CD14-positive monocyte (primary cell): Measurements from ENCODE around the gene NUP62. TPM values are rescaled to one million over a fixed set of nuclear protein-coding genes. Genes with fewer than 3 reads are reported as not detected.
"Not testable (repeated sequence)": the region's sequence is repeated elsewhere in the genome, so short reads cannot be mapped to it uniquely, and the experiment has no call there.

Experiments used
- DNase-seq, 3 donors: peaks; one replicate each; pipeline ENCODE4 v3.0.0-alpha.2; 2011 to 2022
- H2AFZ ChIP-seq: 2 replicates; pipeline ENCODE4 v1.6.0; 2012; ENCODE audit warnings: mild to moderate bottlenecking, low read depth, low read length, inconsistent platforms; ENCODE audit not compliant: insufficient read depth, poor library complexity, severe bottlenecking
- H3K27ac ChIP-seq, 2 donors: 1 replicate in 1 of 2; 2 replicates in 1 of 2; pipeline ENCODE4 v1.5.1; 2012 to 2013; ENCODE audit warnings: low read length in 2 of 2, control low read depth in 1 of 2, inconsistent platforms in 1 of 2, low read depth in 1 of 2, mild to moderate bottlenecking in 1 of 2
- H3K27me3 ChIP-seq, 2 donors: one replicate each; pipeline versions ENCODE4 v1.6.0 to v1.6.1; 2011 to 2013; ENCODE audit warnings: low read length in 2 of 2; ENCODE audit not compliant: control insufficient read depth in 2 of 2, insufficient read depth in 2 of 2
- H3K36me3 ChIP-seq, 2 donors: replicated peaks in 1 of 2; 1 replicate in 1 of 2; 2 replicates in 1 of 2; pipeline versions ENCODE4 v1.5.1 to v1.6.1; 2012 to 2013; ENCODE audit warnings: low read length in 2 of 2, control low read depth in 1 of 2, inconsistent platforms in 1 of 2, mild to moderate bottlenecking in 1 of 2; ENCODE audit not compliant: insufficient read depth in 2 of 2, control insufficient read depth in 1 of 2
- H3K4me1 ChIP-seq, 2 donors: 1 replicate in 1 of 2; 2 replicates in 1 of 2; pipeline versions ENCODE4 v1.5.1 to v1.6.1; 2012 to 2013; ENCODE audit warnings: low read length in 2 of 2, control low read depth in 1 of 2, inconsistent platforms in 1 of 2, mild to moderate bottlenecking in 1 of 2, moderate library complexity in 1 of 2; ENCODE audit not compliant: insufficient read depth in 2 of 2, control insufficient read depth in 1 of 2
- H3K4me2 ChIP-seq: replicated peaks from 2 replicates; pipeline ENCODE3; 2012; ENCODE audit warnings: low read length, moderate library complexity, mild to moderate bottlenecking; ENCODE audit not compliant: poor library complexity, severe bottlenecking; ENCODE audit errors: extremely low read depth
- H3K4me3 ChIP-seq, 3 experiments: fragments of 200-600 bp in 1 of 3; sonication (generic) in 1 of 3; replicated peaks in 1 of 3; 1 replicate in 2 of 3; 2 replicates in 1 of 3; pipeline ENCODE4 v1.5.1; 2011 to 2013; ENCODE audit warnings: low read length in 3 of 3, mild to moderate bottlenecking in 3 of 3, control low read depth in 2 of 3, low read depth in 2 of 3, inconsistent platforms in 1 of 3, moderate library complexity in 1 of 3
- H3K79me2 ChIP-seq: 2 replicates; pipeline ENCODE4 v1.6.0; 2012; ENCODE audit warnings: mild to moderate bottlenecking, control low read depth, inconsistent platforms, low read length, moderate library complexity; ENCODE audit not compliant: insufficient read depth
- H3K9ac ChIP-seq: 2 replicates; pipeline ENCODE4 v1.6.0; 2017; ENCODE audit warnings: low read length, mild to moderate bottlenecking; ENCODE audit not compliant: insufficient read depth, poor library complexity, severe bottlenecking
- H3K9me3 ChIP-seq, 2 donors: replicated peaks in 1 of 2; 1 replicate in 1 of 2; 2 replicates in 1 of 2; pipeline versions ENCODE4 v1.5.1 to v1.6.1; 2012 to 2013; ENCODE audit warnings: low read length in 2 of 2, control low read depth in 1 of 2; ENCODE audit not compliant: control insufficient read depth in 1 of 2, insufficient read depth in 1 of 2
- H4K20me1 ChIP-seq: 2 replicates; pipeline ENCODE4 v1.6.0; 2012; ENCODE audit warnings: mild to moderate bottlenecking, low read length, control low read depth, moderate library complexity; ENCODE audit not compliant: insufficient read depth
- H3K27ac Mint-ChIP-seq, 7 donors: one replicate each; pipeline ENCODE4 v1.8.0; 2020; ENCODE audit warnings: mild to moderate bottlenecking in 7 of 7, mixed read lengths in 7 of 7, moderate library complexity in 6 of 7, inconsistent platforms in 2 of 7
- H3K27me3 Mint-ChIP-seq, 3 donors: one replicate each; pipeline ENCODE4 v1.8.0; 2021 to 2022; ENCODE audit warnings: low read depth in 3 of 3, mild to moderate bottlenecking in 3 of 3, mixed read lengths in 3 of 3, moderate library complexity in 3 of 3, inconsistent platforms in 1 of 3
- H3K36me3 Mint-ChIP-seq, 2 donors: one replicate each; pipeline ENCODE4 v1.8.0; 2020; ENCODE audit warnings: mixed read lengths in 2 of 2, inconsistent platforms in 1 of 2, mild to moderate bottlenecking in 1 of 2
- H3K4me1 Mint-ChIP-seq: one replicate; pipeline ENCODE4 v1.8.0; 2020; ENCODE audit warnings: mild to moderate bottlenecking, mixed read lengths
- H3K4me3 Mint-ChIP-seq, 2 donors: one replicate each; pipeline ENCODE4 v1.8.0; 2020; ENCODE audit warnings: mild to moderate bottlenecking in 2 of 2, mixed read lengths in 2 of 2, moderate library complexity in 1 of 2
- H3K9me3 Mint-ChIP-seq, 7 donors: one replicate each; pipeline ENCODE4 v1.8.0; 2020 to 2022; ENCODE audit warnings: mixed read lengths in 7 of 7, mild to moderate bottlenecking in 6 of 7, moderate library complexity in 6 of 7, inconsistent platforms in 2 of 7
- CTCF ChIP-seq: fragments of 200-600 bp; IDR thresholded peaks from one replicate; pipeline ENCODE4 v1.8.0; 2022; ENCODE audit warnings: antibody characterized with exemption, mild to moderate bottlenecking
- WGBS: methylation state at CpG from one replicate; pipeline ENCODE4 v1.1.5; 2013; ENCODE audit warnings: missing lambda C conversion rate; ENCODE audit not compliant: insufficient coverage; 5-methylcytosine and 5-hydroxymethylcytosine counted together
- intact Hi-C, 2 donors: fragments of 100-400 bp; cut with micrococcal nuclease; formaldehyde crosslinking; loops; one replicate each; pipeline versions ENCODE4 v1.15.0 to v1.15.1; 2023
- polyA plus RNA-seq, 3 donors: library from polyadenylated mRNA; depleted of rRNA in 1 of 3; unstranded in 2 of 3; stranded (reverse) in 1 of 3; fragments of 300-500 nt in 2 of 3; fragments of >200 nt in 1 of 3; fragmentation: Illumina TruSeq in 2 of 3; gene quantifications; 1 replicate in 2 of 3; 2 replicates in 1 of 3; pipeline ENCODE4 v1.2.3, GENCODE V29; 2012 to 2021

Gene NUP62
- polyA plus RNA-seq, 3 donors, result 32.3 to 62.2 (median 48.6) TPM

- Histone ChIP-seq H3K4me2 (no peak overlapping the region), H3K9ac (no peak overlapping the region)
- H3K27ac Mint-ChIP-seq, result peak overlapping the region in 4 of 7 donors; percentile 48 to 96 (median 74)
These were observed 2.8 kb downstream of the NUP62 start for GRCh38 chr19:49926515-49926914.

GRCh38 chr19:49925486-49925885 lies 3.8 kb downstream of the NUP62 start:
- H3K4me3 ChIP-seq, result no peak overlapping the region
- no peak overlapping the region for H2AFZ ChIP-seq
- Mint-ChIP-seq H3K4me3 (no peak overlapping the region), H3K36me3 (peaks cover 53 to 71% of the 10 kb centered on the region in 2 donors), H3K27ac (peak overlapping the region in 3 of 7 donors; percentile 62 to 74 (median 69)), H3K4me1 (peaks cover 67% of the 10 kb centered on the region), H3K9me3 (peaks cover 0 to 4% (median 0%) of the 10 kb centered on the region in 7 donors), H3K27me3 (peaks cover 0 to 6% (median 0%) of the 10 kb centered on the region in 3 donors)
- H3K9me3 ChIP-seq, result no peaks in the 10 kb centered on the region
- no peak overlapping the region for H3K27ac ChIP-seq
- H3K79me2 ChIP-seq, result peaks cover 76% of the 10 kb centered on the region
- H3K4me2 ChIP-seq, result no peak overlapping the region
- WGBS, result 97% methylated on average over 4 of the region's 5 CpGs
- H3K27me3 ChIP-seq, result no peaks in the 10 kb centered on the region
- H3K4me1 ChIP-seq, result peaks cover 48 to 76% of the 10 kb centered on the region in 2 donors
- no peak for DNase-seq
- TF ChIP-seq CTCF, result no peak
- peaks cover 51 to 68% of the 10 kb centered on the region in 2 donors for H3K36me3 ChIP-seq
- intact Hi-C loops, result loop anchor here in 1 of 2 donors (5.0 kb wide), 1 partner anchor 38 kb away; no protein-coding TSS in a partner anchor
- H4K20me1 ChIP-seq, result peaks cover 82% of the 10 kb centered on the region
- H3K9ac ChIP-seq, result no peak overlapping the region

More at GRCh38 chr19:49926515-49926914, 2.8 kb downstream of the NUP62 start:
- peaks cover 0 to 6% (median 0%) of the 10 kb centered on the region in 3 donors for H3K27me3 Mint-ChIP-seq
- Histone ChIP-seq H4K20me1 (peaks cover 82% of the 10 kb centered on the region), H3K27ac (peak overlapping the region in 1 of 2 donors; percentile 88), H3K79me2 (peaks cover 65% of the 10 kb centered on the region), H3K4me3 (no peak overlapping the region), H3K9me3 (no peaks in the 10 kb centered on the region), H3K36me3 (peaks cover 44 to 66% of the 10 kb centered on the region in 2 donors), H3K4me1 (peaks cover 50 to 80% of the 10 kb centered on the region in 2 donors), H2AFZ (no peak overlapping the region), H3K27me3 (no peaks in the 10 kb centered on the region)
- H3K4me3 Mint-ChIP-seq, result no peak overlapping the region
- H3K36me3 Mint-ChIP-seq, result peaks cover 48 to 65% of the 10 kb centered on the region in 2 donors
- peaks cover 66% of the 10 kb centered on the region for H3K4me1 Mint-ChIP-seq
- 100% methylated on average over 6 of the region's 10 CpGs for WGBS
- H3K9me3 Mint-ChIP-seq, result peaks cover 0 to 4% (median 0%) of the 10 kb centered on the region in 7 donors
- intact Hi-C loops, result loop anchor here in 1 of 2 donors (5.0 kb wide), 1 partner anchor 39 kb away; no protein-coding TSS in a partner anchor
- TF ChIP-seq CTCF, result no peak
- no peak for DNase-seq

GRCh38 chr19:49924881-49925210 lies 4.5 kb downstream of the NUP62 start:
- H3K9ac ChIP-seq, H3K9me3 Mint-ChIP-seq, DNase-seq, H3K27me3 Mint-ChIP-seq, H3K4me2 ChIP-seq, H3K4me3 Mint-ChIP-seq, H3K9me3 ChIP-seq, H3K4me3 ChIP-seq, H2AFZ ChIP-seq, H3K27me3 ChIP-seq: not testable (repeated sequence)
- H3K4me1 ChIP-seq, result peaks cover 42 to 70% of the 10 kb centered on the region in 2 donors
- peaks cover 82% of the 10 kb centered on the region for H3K79me2 ChIP-seq
- H3K4me1 Mint-ChIP-seq, result peaks cover 60% of the 10 kb centered on the region
- H4K20me1 ChIP-seq, result peaks cover 83% of the 10 kb centered on the region
- peak overlapping the region in 4 of 7 donors; percentile 80 to 91 (median 87) for H3K27ac Mint-ChIP-seq
- peaks cover 57 to 77% of the 10 kb centered on the region in 2 donors for H3K36me3 Mint-ChIP-seq
- peak overlapping the region in 1 of 2 donors; percentile 57 for H3K27ac ChIP-seq
- peaks cover 55 to 72% of the 10 kb centered on the region in 2 donors for H3K36me3 ChIP-seq
- WGBS, result 100% methylated on average over 8 of the region's 13 CpGs
- intact Hi-C loops, result loop anchor here in 1 of 2 donors (5.0 kb wide), 1 partner anchor 38 kb away; no protein-coding TSS in a partner anchor
